HCT116 (cell line): ENCODE results near the gene MALRD1.

Experiments
- CEBPB ChIP-seq: IDR thresholded peaks from 2 replicates; pipeline ENCODE4 v1.6.1; 2012; ENCODE audit warnings: low read depth
- EGR1 ChIP-seq: IDR thresholded peaks from 2 replicates; pipeline ENCODE4 v1.6.1; 2012; ENCODE audit warnings: low read depth
- EZH2 ChIP-seq: fragments of 200-600 bp; sonication (generic); IDR thresholded peaks from 2 replicates; pipeline ENCODE4 v1.6.1; 2017; ENCODE audit warnings: antibody characterized with exemption, mixed run types
- EZH2phosphoT487 ChIP-seq: fragments of 200-600 bp; IDR thresholded peaks from 2 replicates; pipeline ENCODE4 v1.6.1; 2018; ENCODE audit warnings: antibody characterized with exemption, borderline replicate concordance
- POLR2A ChIP-seq: IDR thresholded peaks from 2 replicates; pipeline ENCODE4 v1.7.0; 2011; ENCODE audit warnings: borderline replicate concordance; ENCODE audit not compliant: insufficient read depth, insufficient read length; ENCODE audit errors: extremely low read depth
- POLR2AphosphoS5 ChIP-seq: IDR thresholded peaks from 2 replicates; pipeline ENCODE4 v1.6.1; 2011; ENCODE audit warnings: mild to moderate bottlenecking, low read depth, low read length, moderate library complexity
- SIN3A ChIP-seq: IDR thresholded peaks from 2 replicates; pipeline ENCODE4 v1.6.1; 2012; ENCODE audit warnings: low read depth
- TCF7L2 ChIP-seq: IDR thresholded peaks from 2 replicates; pipeline ENCODE4 v1.7.0; 2011; ENCODE audit warnings: borderline replicate concordance, inconsistent platforms; ENCODE audit not compliant: insufficient read depth, insufficient read length; ENCODE audit errors: extremely low read depth
- YY1 ChIP-seq: IDR thresholded peaks from 2 replicates; pipeline ENCODE4 v1.6.1; 2011; ENCODE audit warnings: low read length, low read depth, moderate library complexity, mild to moderate bottlenecking; ENCODE audit not compliant: insufficient replicate concordance; ENCODE audit errors: extremely low read depth
- ZFX ChIP-seq: fragments of 450-650 bp; IDR thresholded peaks from 2 replicates; pipeline ENCODE4 v1.6.1; 2017
- ZNF274 ChIP-seq: fragments of 200-500 bp; sonication (Bioruptor generic); IDR thresholded peaks from 2 replicates; pipeline ENCODE4 v1.6.1; 2014; ENCODE audit warnings: mild to moderate bottlenecking, low read depth, low read length, inconsistent platforms
- TF ChIP-seq, protein P1 (sequence below), 3 experiments: fragments of 200-600 bp in 1 of 3; sonication (generic) in 1 of 3; IDR thresholded peaks in 2 of 3; conservative IDR thresholded peaks in 1 of 3; 2 replicates each; pipeline ENCODE4 v1.5.1; 2012 to 2017; ENCODE audit warnings: low read depth in 2 of 3, low read length in 2 of 3, antibody characterized with exemption in 1 of 3, borderline replicate concordance in 1 of 3, control low read depth in 1 of 3, mild to moderate bottlenecking in 1 of 3, mixed read lengths in 1 of 3, mixed run types in 1 of 3, moderate library complexity in 1 of 3; ENCODE audit not compliant: insufficient read depth in 1 of 3

- TF ChIP-seq, protein P1, sequence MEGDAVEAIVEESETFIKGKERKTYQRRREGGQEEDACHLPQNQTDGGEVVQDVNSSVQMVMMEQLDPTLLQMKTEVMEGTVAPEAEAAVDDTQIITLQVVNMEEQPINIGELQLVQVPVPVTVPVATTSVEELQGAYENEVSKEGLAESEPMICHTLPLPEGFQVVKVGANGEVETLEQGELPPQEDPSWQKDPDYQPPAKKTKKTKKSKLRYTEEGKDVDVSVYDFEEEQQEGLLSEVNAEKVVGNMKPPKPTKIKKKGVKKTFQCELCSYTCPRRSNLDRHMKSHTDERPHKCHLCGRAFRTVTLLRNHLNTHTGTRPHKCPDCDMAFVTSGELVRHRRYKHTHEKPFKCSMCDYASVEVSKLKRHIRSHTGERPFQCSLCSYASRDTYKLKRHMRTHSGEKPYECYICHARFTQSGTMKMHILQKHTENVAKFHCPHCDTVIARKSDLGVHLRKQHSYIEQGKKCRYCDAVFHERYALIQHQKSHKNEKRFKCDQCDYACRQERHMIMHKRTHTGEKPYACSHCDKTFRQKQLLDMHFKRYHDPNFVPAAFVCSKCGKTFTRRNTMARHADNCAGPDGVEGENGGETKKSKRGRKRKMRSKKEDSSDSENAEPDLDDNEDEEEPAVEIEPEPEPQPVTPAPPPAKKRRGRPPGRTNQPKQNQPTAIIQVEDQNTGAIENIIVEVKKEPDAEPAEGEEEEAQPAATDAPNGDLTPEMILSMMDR (IDR thresholded peaks at IDR 0.05 in 2 of 3, conservative IDR thresholded peaks at IDR 0.05 in 1 of 3; ENCODE audit: borderline replicate concordance in 1 of 3, insufficient read depth in 1 of 3, low read depth in 2 of 3, low read length in 2 of 3) = no peak
- no peak for TF ChIP-seq TCF7L2
- no peak for TF ChIP-seq POLR2AphosphoS5
- TF ChIP-seq SIN3A = no peak
- TF ChIP-seq POLR2A = no peak
- no peak for TF ChIP-seq EGR1
- no peak for TF ChIP-seq ZFX
- no peak for TF ChIP-seq YY1
- TF ChIP-seq EZH2phosphoT487 = no peak
- no peak for TF ChIP-seq ZNF274
- TF ChIP-seq EZH2 = no peak
- no peak for TF ChIP-seq CEBPB
Measured at GRCh38 chr10:19453967-19454366, 405.4 kb downstream of the MALRD1 start.
